ENCODE results near the gene STRA8. TPM values are rescaled to one million over a fixed set of nuclear protein-coding genes. Genes with fewer than 3 reads are reported as not detected.

Gene STRA8
- total RNA-seq, 3 donors from 2014 or later (not counting 1 experiment from before 2014, with no cell fraction given), result not detected

- 83% methylated on average over 3 of the region's 4 CpGs for WGBS (ENCODE audit: insufficient coverage)
- intact Hi-C loops (cut with micrococcal nuclease), result no loop called here
- Mint-ChIP-seq H3K4me1 (no peaks in the 10 kb centered on the region), H3K27me3 (ENCODE audit: low read depth in 2 of 2) (peaks cover 4 to 14% of the 10 kb centered on the region in 2 donors), H3K36me3 (no peaks in the 10 kb centered on the region), H3K27ac (no peak overlapping the region), H3K4me3 (no peak overlapping the region), H3K9me3 (no peaks in the 10 kb centered on the region)
- Histone ChIP-seq H3K27ac (ENCODE audit: low read length) (no peak overlapping the region), H3K4me3 (ENCODE audit: low read length) (no peak overlapping the region), H3K36me3 (ENCODE audit: control insufficient read depth, insufficient read depth, low read length) (no peaks in the 10 kb centered on the region), H3K4me1 (ENCODE audit: control insufficient read depth, insufficient read depth, low read length) (no peaks in the 10 kb centered on the region), H3K9me3 (ENCODE audit: control insufficient read depth, insufficient read depth, low read length) (no peaks in the 10 kb centered on the region), H3K27me3 (ENCODE audit: control insufficient read depth, insufficient read depth, low read length) (no peaks in the 10 kb centered on the region)
- DNase-seq (no peak), ATAC-seq (no peak)
- no peak for TF ChIP-seq CTCF (IDR thresholded peaks at IDR 0.05)
Observed at GRCh38 chr7:135273581-135273980, 39.9 kb downstream of the STRA8 start.

DNA sequence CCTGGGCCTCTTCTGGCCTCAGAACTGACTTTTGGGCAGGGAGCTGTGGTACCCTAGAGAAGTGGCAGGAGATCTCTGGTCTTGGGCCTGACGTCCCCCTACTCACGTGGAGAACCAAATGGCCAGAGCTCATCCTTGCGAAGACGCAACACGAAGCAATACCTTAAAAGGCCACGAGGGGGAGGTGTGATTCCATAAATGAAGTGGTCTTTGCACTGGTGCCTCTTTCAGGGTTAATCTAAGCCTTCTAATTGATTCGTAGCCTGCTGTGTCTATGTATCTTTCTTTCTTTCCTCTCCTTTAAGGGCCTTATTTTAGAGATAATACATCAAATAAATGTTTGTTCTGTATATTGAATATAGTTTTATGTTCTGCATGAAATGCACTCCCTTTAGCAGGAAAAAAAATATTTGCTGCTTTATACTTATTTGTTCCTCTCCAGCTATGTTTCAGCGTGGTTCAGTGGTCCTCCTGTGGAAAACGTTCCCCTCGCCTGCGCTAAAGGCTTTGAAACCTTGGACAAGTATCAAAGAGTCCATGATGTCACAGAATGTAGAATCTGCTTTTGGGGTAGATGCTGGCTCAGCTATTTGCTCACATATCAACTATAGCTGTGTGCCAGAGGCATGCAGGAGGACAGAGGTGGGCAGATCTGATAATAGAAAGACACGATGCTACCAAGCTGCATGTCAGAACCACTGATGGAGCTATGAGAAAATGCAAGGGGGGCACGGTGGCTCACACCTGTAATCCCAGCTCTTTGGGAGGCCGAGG, 41.0 kb downstream of the STRA8 start:
- DNase-seq, result peak; percentile 53 to 80
- Mint-ChIP-seq H3K27ac (no peak overlapping the region), H3K9me3 (no peaks in the 10 kb centered on the region), H3K4me1 (no peaks in the 10 kb centered on the region), H3K36me3 (no peaks in the 10 kb centered on the region), H3K4me3 (no peak overlapping the region), H3K27me3 (ENCODE audit: low read depth in 2 of 2) (peaks cover 0 to 19% of the 10 kb centered on the region in 2 donors)
- no peaks in the 10 kb centered on the region for H3K9me3 ChIP-seq (ENCODE audit: control insufficient read depth, insufficient read depth, low read length)
- H3K4me3 ChIP-seq (ENCODE audit: low read length), result no peak overlapping the region
- ATAC-seq, result peak; percentile 59 to 87 (median 84)
- no peaks in the 10 kb centered on the region for H3K36me3 ChIP-seq (ENCODE audit: control insufficient read depth, insufficient read depth, low read length)
- peak; percentile 92 for TF ChIP-seq CTCF (IDR thresholded peaks at IDR 0.05)
- no peaks in the 10 kb centered on the region for H3K27me3 ChIP-seq (ENCODE audit: control insufficient read depth, insufficient read depth, low read length)
- 44% methylated on average over 13 of the region's 14 CpGs for WGBS (ENCODE audit: insufficient coverage)
- intact Hi-C loops (cut with micrococcal nuclease), result no loop called here
- H3K27ac ChIP-seq (ENCODE audit: low read length), result no peak overlapping the region
- no peaks in the 10 kb centered on the region for H3K4me1 ChIP-seq (ENCODE audit: control insufficient read depth, insufficient read depth, low read length)

- Mint-ChIP-seq H3K36me3 (no peaks in the 10 kb centered on the region), H3K27me3 (ENCODE audit: low read depth in 2 of 2) (peaks cover 4 to 32% of the 10 kb centered on the region in 2 donors), H3K4me3 (no peak overlapping the region), H3K27ac (no peak overlapping the region), H3K4me1 (no peaks in the 10 kb centered on the region), H3K9me3 (no peaks in the 10 kb centered on the region)
- no peaks in the 10 kb centered on the region for H3K27me3 ChIP-seq (ENCODE audit: control insufficient read depth, insufficient read depth, low read length)
- no peaks in the 10 kb centered on the region for H3K9me3 ChIP-seq (ENCODE audit: control insufficient read depth, insufficient read depth, low read length)
- ATAC-seq (no peak), DNase-seq (no peak)
- no peaks in the 10 kb centered on the region for H3K4me1 ChIP-seq (ENCODE audit: control insufficient read depth, insufficient read depth, low read length)
- no peak overlapping the region for H3K4me3 ChIP-seq (ENCODE audit: low read length)
- no peak overlapping the region for H3K27ac ChIP-seq (ENCODE audit: low read length)
- no peaks in the 10 kb centered on the region for H3K36me3 ChIP-seq (ENCODE audit: control insufficient read depth, insufficient read depth, low read length)
- intact Hi-C loops (cut with micrococcal nuclease), result no loop called here
- 95% methylated on average over 10 of the region's 10 CpGs for WGBS (ENCODE audit: insufficient coverage)
- no peak for TF ChIP-seq CTCF (IDR thresholded peaks at IDR 0.05)
Observed at GRCh38 chr7:135275971-135276580, 42.4 kb downstream of the STRA8 start.

Measured in natural killer cell (primary cell).